Non-pigmented ciliary epithelial cell (primary cell): ENCODE results near the gene SEC22A.

ENCODE experiments used
- DNase-seq: peaks from one replicate; pipeline ENCODE4 v3.0.0-alpha.2; 2010; ENCODE audit warnings: low read depth

The SEC22A gene

GRCh38 chr3:123289391-123290106 lies 87.8 kb downstream of the SEC22A start:
- DNase-seq = no peak

GRCh38 chr3:123290107-123290930 lies 88.6 kb downstream of the SEC22A start:
- DNase-seq = no peak

- DNase-seq = no peak
These were observed 89.2 kb downstream of the SEC22A start for GRCh38 chr3:123290962-123291361.

GRCh38 chr3:123291404-123291803 lies 89.7 kb downstream of the SEC22A start:
- no peak for DNase-seq

GRCh38 chr3:123292321-123293310 lies 90.9 kb downstream of the SEC22A start:
- no peak for DNase-seq

GRCh38 chr3:123294296-123294938 lies 92.7 kb downstream of the SEC22A start:
- no peak for DNase-seq

- DNase-seq = no peak
These were observed 93.6 kb downstream of the SEC22A start for GRCh38 chr3:123295171-123295900.

GRCh38 chr3:123295901-123296250 lies 94.1 kb downstream of the SEC22A start:
- no peak for DNase-seq

- no peak for DNase-seq
These were observed 94.5 kb downstream of the SEC22A start for GRCh38 chr3:123296261-123296660.

GRCh38 chr3:123296836-123297626 lies 95.3 kb downstream of the SEC22A start:
- no peak for DNase-seq

- DNase-seq = no peak
These were observed 95.8 kb downstream of the SEC22A start for GRCh38 chr3:123297627-123297899.

- no peak for DNase-seq
These were observed 97.2 kb downstream of the SEC22A start for GRCh38 chr3:123298903-123299302.

- DNase-seq = no peak
These were observed 97.8 kb downstream of the SEC22A start for GRCh38 chr3:123299581-123299980.

- DNase-seq = no peak
These were observed 98.3 kb downstream of the SEC22A start for GRCh38 chr3:123300056-123300455.

- DNase-seq = no peak
These were observed 98.8 kb downstream of the SEC22A start for GRCh38 chr3:123300583-123300982.

GRCh38 chr3:123301331-123302184 lies 99.8 kb downstream of the SEC22A start:
- no peak for DNase-seq

GRCh38 chr3:123302961-123303360 lies 101.2 kb downstream of the SEC22A start:
- no peak for DNase-seq

GRCh38 chr3:123303976-123304560 lies 102.3 kb downstream of the SEC22A start:
- DNase-seq = no peak

- DNase-seq = no peak
These were observed 103.4 kb downstream of the SEC22A start for GRCh38 chr3:123305192-123305591.
